ENCODE data around the gene FOXK1.
"Not testable (repeated sequence)": the region's sequence is repeated elsewhere in the genome, so short reads cannot be mapped to it uniquely, and the experiment has no call there.

The FOXK1 gene

DNA sequence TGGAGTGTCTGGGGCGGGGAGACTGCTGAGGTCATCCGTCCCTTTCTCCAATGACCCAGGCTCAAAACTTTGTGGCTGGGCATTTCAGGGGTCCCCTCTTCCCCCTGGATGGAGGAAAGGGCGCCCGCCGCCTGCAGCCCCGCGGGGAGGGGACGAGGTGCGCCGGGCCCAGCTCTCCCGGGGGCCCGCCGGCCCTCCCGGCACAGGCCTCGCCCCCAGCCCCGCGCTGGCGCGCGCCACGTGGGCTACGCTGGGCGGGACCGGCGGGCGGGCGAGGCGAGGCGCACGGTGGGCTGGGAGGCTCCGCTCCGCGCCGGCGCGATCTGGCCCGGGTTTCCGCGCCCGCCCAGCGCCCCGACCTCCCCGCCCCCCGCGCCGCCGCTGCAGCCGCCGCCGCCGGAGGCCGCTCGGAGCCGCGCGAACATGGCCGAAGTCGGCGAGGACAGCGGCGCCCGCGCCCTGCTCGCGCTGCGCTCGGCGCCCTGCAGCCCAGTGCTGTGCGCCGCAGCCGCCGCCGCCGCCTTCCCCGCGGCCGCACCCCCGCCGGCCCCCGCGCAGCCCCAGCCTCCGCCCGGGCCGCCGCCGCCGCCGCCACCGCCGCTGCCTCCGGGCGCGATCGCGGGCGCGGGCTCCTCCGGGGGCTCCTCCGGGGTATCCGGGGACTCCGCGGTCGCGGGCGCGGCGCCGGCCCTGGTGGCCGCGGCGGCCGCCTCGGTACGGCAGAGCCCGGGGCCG is at the start of gene FOXK1:
TSS of gene FOXK1 (plus strand) at position 410 of the 735 bp plus-strand sequence. CDS start at position 424, 14 bp downstream.
- peak; percentile 60 to 67 for DNase-seq (ENCODE audit: extremely low read depth in 1 of 2, low read depth in 1 of 2)

DNA sequence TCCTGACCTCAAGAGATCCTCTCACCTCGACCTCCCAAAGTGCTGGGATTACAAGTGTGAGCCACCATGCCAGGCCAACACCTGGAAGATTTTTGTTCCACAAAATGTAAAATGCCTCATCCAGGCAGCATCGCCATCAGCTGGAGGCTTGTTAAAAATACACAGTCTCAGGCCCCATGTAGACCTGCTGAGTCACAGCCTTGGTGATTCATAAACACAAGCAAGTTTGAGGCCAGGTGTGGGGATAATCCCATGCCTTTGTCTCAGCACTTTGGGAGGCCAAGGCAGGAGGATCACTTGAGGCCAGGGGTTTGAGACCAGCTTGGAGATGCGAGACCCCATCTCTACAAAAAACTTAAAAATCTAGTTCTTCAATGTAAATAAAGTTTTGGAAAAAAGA is 49.1 kb upstream of the FOXK1 start:
- peak in 1 of 2 donors; percentile 13 for DNase-seq (ENCODE audit: extremely low read depth in 1 of 2, low read depth in 1 of 2)

DNA sequence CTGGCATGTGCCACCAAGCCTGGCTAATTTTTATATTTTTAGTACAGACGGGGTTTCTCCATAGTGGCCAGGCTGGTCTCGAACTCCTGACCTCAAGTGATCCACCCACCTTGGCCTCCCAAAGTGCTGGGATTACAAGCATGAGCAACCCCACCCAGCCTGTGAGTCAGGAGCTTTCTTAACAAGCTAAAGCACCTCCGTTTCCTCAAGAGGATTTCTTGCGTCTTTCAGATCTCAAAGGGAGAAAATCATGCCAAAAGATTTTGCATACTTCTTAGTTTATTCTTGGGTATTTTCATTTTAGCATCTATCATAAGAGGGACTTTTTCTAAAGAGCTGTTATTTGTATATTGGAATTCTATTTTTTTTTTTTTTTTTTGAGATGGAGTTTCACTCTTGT is 47.9 kb upstream of the FOXK1 start:
- no peak for DNase-seq (ENCODE audit: extremely low read depth in 1 of 2, low read depth in 1 of 2)

DNA sequence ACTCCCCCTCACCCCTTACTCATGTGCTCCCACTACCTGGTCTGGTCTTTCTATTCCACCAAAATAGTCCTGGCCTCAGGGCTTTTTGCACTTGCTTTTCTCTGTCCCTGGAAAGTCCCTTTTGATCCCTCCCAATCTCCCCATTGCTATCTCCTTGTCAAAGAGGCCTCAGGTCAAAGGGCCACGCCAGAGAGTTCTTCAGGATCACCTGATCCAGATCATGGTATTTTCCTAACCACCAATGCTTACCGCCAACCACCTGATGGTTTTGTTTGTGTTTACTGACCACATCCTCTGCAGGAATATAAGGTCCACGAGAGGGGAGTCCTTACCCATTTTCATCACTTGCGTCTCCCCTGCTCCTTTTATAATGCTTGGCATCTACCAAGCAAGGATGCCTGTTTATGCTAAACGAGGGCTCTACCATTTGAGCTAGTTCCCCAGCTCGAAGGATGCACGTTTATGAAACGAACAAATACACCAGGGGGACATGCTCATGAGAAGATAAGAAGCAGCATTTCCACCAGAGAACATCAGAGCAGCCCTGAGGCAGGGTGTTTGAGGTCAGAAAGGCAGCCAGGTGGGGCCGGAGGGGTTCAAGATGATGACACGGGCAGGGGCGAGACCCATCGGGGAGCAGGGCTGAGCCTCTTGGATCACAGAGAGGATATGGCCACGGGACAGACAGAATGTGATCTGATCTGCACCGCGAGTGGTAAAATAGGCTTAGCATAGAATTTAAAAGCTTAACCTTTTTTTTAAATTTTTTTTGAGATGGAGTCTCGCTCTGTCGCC is 43.1 kb upstream of the FOXK1 start:
- DNase-seq (ENCODE audit: extremely low read depth in 1 of 2, low read depth in 1 of 2) = no peak

DNA sequence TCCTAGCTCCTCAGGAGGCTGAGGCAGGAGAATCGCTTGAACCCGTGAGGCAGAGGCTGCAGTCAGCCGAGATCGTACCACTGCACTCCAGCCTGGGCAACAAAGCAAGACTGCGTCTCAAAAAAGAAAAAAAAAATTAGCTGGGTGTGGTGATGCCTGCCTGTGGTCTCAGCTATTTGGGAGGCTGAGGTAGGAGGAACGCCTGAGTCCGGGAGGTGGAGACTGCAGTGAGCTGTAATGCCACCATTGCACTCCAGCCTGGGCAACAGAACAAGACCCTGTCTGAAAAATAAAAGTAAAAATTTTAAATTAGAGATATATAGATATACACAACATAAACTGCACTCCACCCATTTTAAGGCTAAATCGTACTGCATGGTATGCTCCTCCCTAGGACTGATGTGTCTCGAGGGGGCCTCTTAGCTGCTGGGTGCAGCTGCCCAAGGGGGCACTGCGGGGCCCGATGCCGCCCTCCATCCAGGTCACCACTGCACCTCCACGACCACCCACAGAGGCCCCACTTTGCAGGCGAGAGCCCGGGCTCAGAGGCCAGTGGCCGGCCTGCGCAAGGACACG is 40.9 kb upstream of the FOXK1 start:
- DNase-seq (ENCODE audit: extremely low read depth in 1 of 2, low read depth in 1 of 2) = no peak

DNA sequence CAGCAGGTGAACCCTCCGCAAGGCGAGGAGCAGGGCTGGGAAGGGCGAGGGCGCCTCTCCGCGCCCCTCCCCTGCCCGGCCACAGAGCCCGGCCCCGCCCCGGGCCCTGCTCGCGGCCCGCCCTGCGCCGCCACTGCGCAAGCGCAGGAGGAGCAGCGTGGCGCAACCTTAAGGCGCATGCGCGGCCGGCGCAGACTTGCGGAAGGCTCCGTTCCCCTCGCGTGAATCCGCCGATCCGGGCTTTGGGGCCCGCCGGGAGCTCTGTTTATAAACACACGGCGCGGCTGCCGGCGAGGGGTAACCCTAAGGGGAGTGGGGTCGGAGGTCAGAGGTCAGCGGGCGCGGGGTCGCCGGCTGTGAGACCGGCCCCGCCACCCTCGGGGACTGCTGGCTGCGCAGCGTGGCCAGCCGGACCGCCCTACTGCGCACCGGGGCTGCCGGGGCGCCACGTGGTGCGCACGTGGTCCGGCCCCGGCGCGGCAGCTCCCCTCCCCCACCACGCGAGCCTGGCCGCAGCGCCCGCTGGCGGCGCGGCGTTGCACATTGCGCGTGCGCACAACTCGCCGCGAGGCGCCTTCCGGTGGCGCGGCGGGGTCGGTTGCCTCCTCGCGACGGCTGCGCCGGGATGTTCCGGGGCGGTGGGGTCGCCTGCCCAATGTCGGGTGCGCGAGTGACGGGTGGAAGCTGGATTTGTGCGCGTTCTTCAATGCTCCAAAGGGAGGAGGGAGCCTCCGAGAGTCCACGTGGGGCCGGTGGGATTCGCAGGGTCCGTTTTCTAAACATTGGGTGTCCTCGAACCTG is 40.2 kb upstream of the FOXK1 start:
- peak; percentile 85 to 89 for DNase-seq (ENCODE audit: extremely low read depth in 1 of 2, low read depth in 1 of 2)

DNA sequence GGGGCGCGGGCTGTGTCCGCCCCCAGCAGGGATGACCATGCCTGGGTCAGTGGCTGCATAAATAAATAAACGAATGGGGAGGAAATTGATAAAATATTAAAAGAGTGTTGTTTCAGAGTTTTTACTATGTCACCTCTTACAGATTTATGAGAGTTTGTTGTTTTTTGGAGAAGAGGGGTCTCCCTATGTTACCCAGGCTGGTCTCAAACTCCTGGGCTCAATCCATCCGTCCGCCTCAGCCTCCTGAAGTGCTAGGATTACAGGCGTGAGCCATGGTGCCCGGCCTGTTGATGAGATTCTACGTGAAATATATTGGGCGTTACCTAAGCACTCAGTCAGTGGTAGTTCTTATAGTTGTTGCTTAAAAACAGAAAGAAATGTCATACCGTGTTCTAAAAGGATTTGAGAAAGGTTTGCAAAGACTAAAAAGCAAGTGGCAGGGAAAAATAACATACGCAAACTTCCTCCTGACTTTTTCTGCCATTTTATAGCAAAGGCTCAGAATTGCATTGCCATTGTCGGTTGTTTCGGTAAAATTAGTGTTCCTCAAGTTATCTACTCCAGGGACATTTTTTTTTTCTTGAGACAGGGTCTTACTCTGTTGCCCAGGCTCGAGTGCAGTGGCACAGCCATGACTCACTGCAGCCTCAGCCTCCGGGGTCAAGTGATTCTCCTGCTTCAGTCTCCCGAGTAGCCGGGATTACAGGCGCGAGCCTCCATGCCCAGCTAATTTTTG is 39.5 kb upstream of the FOXK1 start:
- DNase-seq (ENCODE audit: extremely low read depth in 1 of 2, low read depth in 1 of 2) = no peak

DNA sequence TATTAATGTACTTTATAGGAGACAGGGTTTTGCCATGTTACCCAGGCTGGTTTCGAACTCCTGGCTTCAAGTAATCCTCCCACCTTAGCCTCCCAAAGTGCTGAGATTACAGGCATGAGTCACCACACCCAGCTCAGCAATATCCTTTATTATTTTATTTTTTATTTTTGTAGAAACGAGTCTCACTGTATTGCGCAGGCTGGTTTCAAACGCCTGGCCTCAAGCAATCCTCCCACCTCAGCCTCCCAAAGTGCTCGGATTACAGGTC is 39.0 kb upstream of the FOXK1 start:
- DNase-seq (ENCODE audit: extremely low read depth in 1 of 2, low read depth in 1 of 2) = not testable (repeated sequence)

DNA sequence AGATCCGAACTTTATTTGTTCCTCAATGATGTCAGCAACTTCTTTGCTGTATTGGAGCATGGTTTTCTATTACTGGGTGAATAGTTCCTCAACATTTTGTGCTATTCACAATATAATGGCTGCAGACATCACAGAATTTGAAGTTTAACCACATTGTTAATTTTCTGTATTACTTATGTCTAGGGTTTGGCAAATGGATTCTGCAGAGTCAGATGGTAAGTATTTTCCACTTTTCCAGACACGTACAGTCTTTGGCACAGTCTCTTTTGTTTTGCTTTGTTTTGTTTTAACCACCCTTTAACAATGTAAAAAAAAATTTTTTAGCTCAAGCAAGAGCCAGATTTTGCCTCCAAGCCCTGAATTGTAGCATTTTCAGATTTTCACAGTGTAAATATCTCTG is 36.8 kb upstream of the FOXK1 start:
- DNase-seq (ENCODE audit: extremely low read depth in 1 of 2, low read depth in 1 of 2) = no peak

DNA sequence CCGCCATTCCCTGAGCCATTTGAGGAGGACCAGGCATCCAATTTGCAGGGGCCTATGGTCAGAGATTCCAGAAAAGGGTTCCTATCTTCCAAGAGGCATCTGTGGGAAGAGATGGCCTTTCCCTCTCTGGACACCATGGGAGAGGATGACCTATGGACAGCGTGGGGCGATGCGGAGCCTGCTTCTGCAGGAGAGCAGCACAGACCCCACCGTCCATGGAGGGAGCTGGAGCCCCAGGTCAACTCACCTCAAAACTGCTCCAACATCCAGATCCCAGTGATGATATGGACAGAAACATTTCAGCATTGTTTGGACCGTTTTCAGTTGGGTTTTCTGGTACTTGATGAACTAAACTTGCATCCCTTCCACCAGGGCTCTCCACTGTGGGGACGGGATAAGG is 34.0 kb upstream of the FOXK1 start:
- no peak for DNase-seq (ENCODE audit: extremely low read depth in 1 of 2, low read depth in 1 of 2)

DNA sequence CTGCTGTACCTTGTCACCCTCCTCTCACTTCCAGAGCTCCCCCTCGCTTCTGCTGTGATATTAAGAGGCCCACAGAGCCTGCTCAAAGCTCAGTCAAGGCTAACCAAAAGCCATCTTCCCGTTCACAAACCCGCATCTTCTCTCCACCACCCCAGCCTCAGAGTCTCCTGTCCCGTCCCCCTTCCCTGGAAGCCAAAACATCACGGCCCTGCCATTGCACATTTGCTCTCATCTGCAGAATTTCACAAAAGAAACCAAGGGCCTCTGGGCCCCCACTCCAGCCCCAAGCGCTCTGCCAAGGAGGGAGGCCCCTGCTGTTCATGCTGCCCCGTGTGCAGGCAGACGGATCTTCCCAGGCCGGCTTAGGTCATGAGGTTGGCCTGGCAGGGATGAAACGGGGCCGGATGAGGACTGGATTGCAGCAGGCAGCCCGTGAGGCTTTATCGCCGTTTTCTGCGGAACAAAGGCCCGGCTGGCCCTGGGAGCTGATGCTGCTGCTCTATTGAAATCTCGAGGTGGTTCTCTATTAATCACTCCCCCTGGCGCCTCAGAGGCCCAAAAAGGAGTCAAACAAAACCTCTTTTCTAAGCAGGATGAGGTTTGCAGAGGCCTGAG is 31.6 kb upstream of the FOXK1 start:
- no peak for DNase-seq (ENCODE audit: extremely low read depth in 1 of 2, low read depth in 1 of 2)

DNA sequence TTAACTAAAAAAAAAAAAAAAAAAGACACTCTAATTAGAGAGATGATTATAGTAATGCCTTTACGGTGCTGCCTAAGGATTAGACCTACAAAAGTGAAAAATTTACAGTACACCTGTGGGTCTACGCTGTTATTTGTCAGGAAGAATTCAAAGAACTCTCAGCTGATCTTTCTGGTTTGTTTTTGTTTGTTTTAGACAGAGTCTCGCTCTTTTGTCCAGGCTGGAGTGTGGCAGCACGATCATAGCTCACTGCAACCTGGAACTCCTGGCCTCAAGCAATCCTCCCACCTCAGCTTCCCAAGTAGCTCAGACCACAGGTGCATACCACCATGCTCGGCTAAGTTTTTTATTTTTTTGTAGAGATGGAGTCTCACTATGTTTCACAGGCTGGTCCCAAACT is 28.3 kb upstream of the FOXK1 start:
- no peak for DNase-seq (ENCODE audit: extremely low read depth in 1 of 2, low read depth in 1 of 2)

DNA sequence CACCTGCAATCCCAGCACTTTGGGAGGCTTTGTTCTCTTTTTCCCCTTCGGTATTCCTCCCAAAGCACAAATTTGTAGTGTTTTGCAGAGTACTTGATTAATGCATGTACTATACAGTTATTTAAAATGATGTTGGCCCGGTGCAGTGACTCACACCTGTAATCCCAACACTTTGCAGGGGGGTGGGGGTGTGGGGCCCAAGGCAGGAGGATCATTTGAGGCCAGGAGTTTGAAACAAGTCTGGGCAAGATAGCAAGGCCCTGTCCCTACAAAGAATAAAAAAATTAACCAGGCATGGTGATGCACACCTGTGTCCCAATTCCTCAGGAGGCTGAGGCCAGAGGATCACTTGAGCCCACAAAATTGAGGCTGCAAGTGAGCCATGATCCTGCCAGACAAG is 26.8 kb upstream of the FOXK1 start:
- no peak for DNase-seq (ENCODE audit: extremely low read depth in 1 of 2, low read depth in 1 of 2)

DNA sequence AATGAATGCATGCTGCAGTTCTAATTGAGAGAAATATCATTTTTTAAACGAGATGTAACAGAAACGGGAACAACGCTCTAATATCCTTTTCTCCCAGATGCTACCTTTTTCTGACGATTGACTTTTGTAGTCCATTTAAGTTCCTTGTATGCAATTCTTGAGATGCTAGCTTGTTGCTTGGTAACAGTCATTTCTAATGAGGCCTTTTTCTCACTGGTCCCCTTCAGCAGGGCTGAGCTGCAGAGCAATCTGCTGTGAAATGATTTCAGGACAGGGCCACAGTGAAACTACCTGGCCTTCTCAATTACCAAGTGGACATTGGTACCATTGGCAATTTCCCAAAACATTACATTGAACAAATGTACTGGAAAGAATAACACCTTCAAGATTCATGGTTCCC is 26.2 kb upstream of the FOXK1 start:
- DNase-seq (ENCODE audit: extremely low read depth in 1 of 2, low read depth in 1 of 2) = no peak

DNA sequence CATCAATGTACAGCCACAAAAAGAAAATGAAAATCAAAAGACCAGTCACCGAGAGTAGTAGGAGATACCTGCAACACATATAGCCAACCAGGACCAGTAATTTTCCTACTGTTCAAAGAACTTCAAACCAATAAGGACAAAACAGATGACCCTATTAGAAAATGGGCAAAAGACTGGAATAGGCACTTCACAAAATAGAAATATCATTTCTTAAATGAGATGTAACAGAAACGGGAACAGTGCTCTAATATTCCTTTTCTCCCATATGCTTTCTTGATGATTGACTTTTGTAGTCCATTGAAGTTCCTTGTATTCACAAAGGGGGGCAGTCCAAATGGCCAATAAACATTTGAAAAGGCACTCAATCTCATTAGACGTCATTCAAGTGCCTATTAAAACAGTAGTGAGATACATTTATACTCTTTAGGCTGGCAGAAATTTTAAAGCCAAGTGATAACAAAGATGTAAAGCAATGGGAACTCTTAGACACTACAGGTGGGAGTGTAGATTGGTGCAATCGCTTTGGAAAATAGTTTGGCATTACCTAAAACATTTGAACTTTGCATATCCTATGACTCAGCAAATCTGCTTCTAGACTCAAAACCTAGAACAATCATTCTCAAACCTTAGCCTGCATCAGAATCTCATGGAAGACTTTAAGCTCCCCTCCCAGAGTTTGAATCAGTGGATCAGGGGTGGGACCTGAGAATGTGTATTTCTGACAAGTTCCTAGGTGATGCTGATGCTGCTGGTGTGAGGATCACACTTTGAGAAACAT is 24.3 kb upstream of the FOXK1 start:
- no peak for DNase-seq (ENCODE audit: extremely low read depth in 1 of 2, low read depth in 1 of 2)

DNA sequence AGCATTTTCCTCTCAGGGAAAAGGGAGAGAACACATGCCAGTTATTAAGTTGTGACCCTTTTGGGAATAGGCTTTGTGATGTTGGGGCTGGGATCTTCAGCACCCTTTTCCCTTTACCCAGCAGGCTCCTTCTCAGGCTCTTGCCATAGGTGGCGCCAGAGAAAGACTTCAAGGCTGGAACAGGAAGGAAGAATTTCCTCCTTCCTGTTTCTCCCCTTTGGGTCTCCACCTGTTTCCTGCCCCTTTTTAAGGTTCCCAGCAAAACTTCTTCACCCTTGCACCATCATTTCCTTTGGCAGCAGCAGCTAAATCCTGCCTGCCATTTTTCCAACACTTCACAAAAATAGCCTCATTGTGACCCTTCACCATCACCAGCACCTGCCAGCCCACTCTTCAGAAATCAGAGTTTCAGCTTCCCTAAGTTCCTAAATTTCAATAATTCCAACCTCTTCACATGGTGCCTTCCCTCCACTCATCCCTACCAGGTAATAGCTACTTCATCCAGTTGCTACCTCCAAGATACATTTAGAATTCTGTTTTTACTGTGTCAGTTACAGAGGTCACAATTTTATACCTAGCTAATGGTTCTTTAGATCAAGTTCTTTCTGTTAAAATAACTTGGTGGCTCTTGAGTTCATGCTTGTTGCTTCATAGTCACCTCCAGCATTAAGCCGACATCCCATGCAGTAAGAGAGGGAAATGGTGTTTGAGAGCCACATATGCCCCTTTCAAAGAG is 22.4 kb upstream of the FOXK1 start:
- no peak for DNase-seq (ENCODE audit: extremely low read depth in 1 of 2, low read depth in 1 of 2)

DNA sequence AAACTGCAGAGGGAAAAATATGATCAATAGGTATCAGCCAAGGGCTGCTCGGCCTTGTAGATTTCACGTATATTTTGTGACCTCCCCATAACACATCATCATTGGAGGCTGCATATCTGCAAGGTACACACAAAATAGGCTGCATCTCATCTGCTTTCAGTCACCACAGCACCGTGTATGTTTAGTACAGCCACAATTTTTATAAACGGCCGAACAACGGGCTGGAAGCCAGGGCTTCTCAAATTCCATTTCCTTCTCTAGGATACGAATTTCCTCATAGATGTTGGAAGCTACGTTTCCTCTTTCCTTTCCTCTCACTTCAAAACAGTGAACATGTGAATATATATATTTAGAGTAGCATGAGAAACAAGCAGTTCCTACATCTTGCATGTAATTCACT is 20.2 kb upstream of the FOXK1 start:
- no peak for DNase-seq (ENCODE audit: extremely low read depth in 1 of 2, low read depth in 1 of 2)

DNA sequence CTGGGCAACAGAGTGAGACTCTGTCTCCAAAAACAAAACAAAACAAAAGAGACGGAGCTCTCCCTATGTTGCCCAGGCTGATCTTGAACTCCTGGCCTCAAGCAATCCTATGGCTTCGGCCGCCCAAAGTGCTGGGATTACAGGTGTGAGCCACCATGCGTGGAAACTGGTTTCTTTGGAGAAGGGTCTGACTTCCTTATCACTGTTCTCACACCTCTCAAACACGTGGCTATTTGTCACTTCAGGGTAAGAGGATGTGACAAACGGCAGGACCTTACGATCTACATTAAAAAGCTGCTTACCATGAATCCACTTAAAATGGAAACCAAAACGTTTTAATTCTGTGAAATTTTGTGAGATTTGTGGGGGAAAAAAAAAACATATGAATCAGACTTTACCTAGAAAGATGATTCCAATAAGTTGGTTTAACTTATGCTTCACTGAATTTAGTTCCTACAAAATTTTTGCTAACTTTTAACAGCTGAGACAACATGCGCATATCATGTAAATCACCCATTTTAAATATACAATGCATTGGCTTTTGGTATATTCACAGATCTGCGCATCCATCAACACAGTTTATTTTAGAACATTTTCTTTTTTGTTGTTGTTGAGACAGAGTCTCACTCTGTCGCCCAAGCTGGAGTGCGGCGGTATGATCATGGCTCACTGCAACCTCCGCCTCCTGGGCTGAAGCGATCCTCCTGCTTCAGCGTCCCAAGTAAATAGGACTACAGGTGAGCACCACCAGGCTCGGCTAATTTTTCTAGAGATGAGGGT is 18.7 kb upstream of the FOXK1 start:
- DNase-seq (ENCODE audit: extremely low read depth in 1 of 2, low read depth in 1 of 2) = no peak

Data from stimulated activated CD8-positive, alpha-beta memory T cell treated with anti-CD3 and anti-CD28 coated beads, Interleukin-7, amount 100 ng/mL, for 48 hours (primary cell).